GM12864 (cell line): Measurements from ENCODE around the gene CTXND2.

ENCODE experiments used
- DNase-seq: peaks from one replicate; pipeline ENCODE4 v3.0.0-alpha.2; 2011; ENCODE audit warnings: low read depth
- H3K4me3 ChIP-seq: 2 replicates; pipeline ENCODE4 v1.5.1; 2011; ENCODE audit warnings: mild to moderate bottlenecking, low read depth, low read length, control low read depth
- CTCF ChIP-seq: IDR thresholded peaks from 2 replicates; pipeline ENCODE4 v1.5.1; 2011; ENCODE audit warnings: low read depth, mild to moderate bottlenecking, moderate library complexity, low read length, control low read depth, inconsistent platforms; ENCODE audit errors: missing control alignments

Gene CTXND2

GRCh38 chr1:150931773-150932172 lies 44.8 kb downstream of the CTXND2 start:
- TF ChIP-seq CTCF, result no peak
- no peak overlapping the region for H3K4me3 ChIP-seq
- no peak for DNase-seq

GRCh38 chr1:150944856-150945255 lies 57.9 kb downstream of the CTXND2 start:
- no peak for TF ChIP-seq CTCF
- DNase-seq, result no peak
- H3K4me3 ChIP-seq, result no peak overlapping the region

- no peak for TF ChIP-seq CTCF
- no peak for DNase-seq
- H3K4me3 ChIP-seq, result no peak overlapping the region
These were observed 67.8 kb downstream of the CTXND2 start for GRCh38 chr1:150954708-150955107.

GRCh38 chr1:150955280-150955679 lies 68.3 kb downstream of the CTXND2 start:
- H3K4me3 ChIP-seq, result no peak overlapping the region
- no peak for DNase-seq
- TF ChIP-seq CTCF, result no peak

- H3K4me3 ChIP-seq, result no peak overlapping the region
- no peak for TF ChIP-seq CTCF
- no peak for DNase-seq
These were observed 70.7 kb downstream of the CTXND2 start for GRCh38 chr1:150957666-150958065.

GRCh38 chr1:150960646-150961045 lies 73.7 kb downstream of the CTXND2 start:
- no peak overlapping the region for H3K4me3 ChIP-seq
- no peak for TF ChIP-seq CTCF
- DNase-seq, result no peak

GRCh38 chr1:150961756-150962155 lies 74.8 kb downstream of the CTXND2 start:
- TF ChIP-seq CTCF, result no peak
- no peak overlapping the region for H3K4me3 ChIP-seq
- no peak for DNase-seq
